WERI-Rb-1 (cell line): ENCODE measurements around the gene PEAK1.

Experiments used
- DNase-seq: peaks from one replicate; pipeline ENCODE4 v3.0.0-alpha.2; 2020
- H3K27ac ChIP-seq: fragments of 250-450 bp; sonication (Bioruptor Pico); 2 replicates; pipeline ENCODE4 v1.5.1; 2020; ENCODE audit warnings: mild to moderate bottlenecking, moderate library complexity
- H3K27me3 ChIP-seq: fragments of 250-450 bp; sonication (Bioruptor Pico); 2 replicates; pipeline ENCODE4 v1.5.1; 2021; ENCODE audit warnings: mild to moderate bottlenecking, low read depth, moderate library complexity; ENCODE audit not compliant: insufficient read depth, severe bottlenecking
- H3K36me3 ChIP-seq: fragments of 250-450 bp; sonication (Bioruptor Pico); 2 replicates; pipeline ENCODE4 v1.5.1; 2020; ENCODE audit warnings: mild to moderate bottlenecking, moderate library complexity
- H3K4me3 ChIP-seq: 2 replicates; pipeline ENCODE4 v1.5.1; 2011; ENCODE audit warnings: low read depth, mild to moderate bottlenecking, control low read depth, low read length
- H3K9me3 ChIP-seq: fragments of 250-450 bp; sonication (Bioruptor Pico); 2 replicates; pipeline ENCODE4 v1.5.1; 2021; ENCODE audit warnings: mild to moderate bottlenecking, moderate library complexity; ENCODE audit not compliant: severe bottlenecking
- CTCF ChIP-seq: IDR thresholded peaks from 2 replicates; pipeline ENCODE4 v1.5.1; 2011; ENCODE audit warnings: low read depth, mild to moderate bottlenecking, control low read depth, inconsistent platforms, low read length

Gene PEAK1

GRCh38 chr15:77081971-77082370 is 337.9 kb downstream of the PEAK1 start:
- TF ChIP-seq CTCF, result no peak
- Histone ChIP-seq H3K36me3 (no peaks in the 10 kb centered on the region), H3K27ac (no peak overlapping the region), H3K4me3 (no peak overlapping the region), H3K27me3 (no peaks in the 10 kb centered on the region), H3K9me3 (no peaks in the 10 kb centered on the region)
- DNase-seq, result no peak

GRCh38 chr15:77076323-77076915 is 343.5 kb downstream of the PEAK1 start:
- Histone ChIP-seq H3K27me3 (no peaks in the 10 kb centered on the region), H3K4me3 (no peak overlapping the region), H3K27ac (no peak overlapping the region), H3K9me3 (no peaks in the 10 kb centered on the region), H3K36me3 (no peaks in the 10 kb centered on the region)
- DNase-seq, result no peak
- no peak for TF ChIP-seq CTCF

- Histone ChIP-seq H3K27me3 (no peaks in the 10 kb centered on the region), H3K4me3 (no peak overlapping the region), H3K9me3 (no peaks in the 10 kb centered on the region), H3K27ac (no peak overlapping the region), H3K36me3 (no peaks in the 10 kb centered on the region; the same call in 1 of the 2 replicates)
- TF ChIP-seq CTCF, result no peak
- DNase-seq, result no peak
Measured at GRCh38 chr15:77075528-77075927, 344.4 kb downstream of the PEAK1 start.

GRCh38 chr15:77074350-77074749 is 345.6 kb downstream of the PEAK1 start:
- Histone ChIP-seq H3K27me3 (no peaks in the 10 kb centered on the region), H3K9me3 (no peaks in the 10 kb centered on the region), H3K4me3 (no peak overlapping the region), H3K36me3 (peaks cover 9% of the 10 kb centered on the region), H3K27ac (no peak overlapping the region)
- no peak for DNase-seq
- TF ChIP-seq CTCF, result no peak

GRCh38 chr15:77071305-77072223 is 348.3 kb downstream of the PEAK1 start:
- DNase-seq, result no peak
- H3K4me3 ChIP-seq, result no peak overlapping the region
- H3K36me3 ChIP-seq, result peaks cover 31% of the 10 kb centered on the region
- TF ChIP-seq CTCF, result no peak
- peak overlapping the region; percentile 94 for H3K27ac ChIP-seq
- H3K9me3 ChIP-seq, result no peaks in the 10 kb centered on the region
- H3K27me3 ChIP-seq, result no peaks in the 10 kb centered on the region
